Occipital lobe (tissue), 2 donors: Measurements from ENCODE around the gene THAP12. TPM values are rescaled to one million over a fixed set of nuclear protein-coding genes. Genes with fewer than 3 reads are reported as not detected.

Experiments used
- DNase-seq: peaks from one replicate; lab custom pipeline; 2025; lab: John Stamatoyannopoulos, UW
- total RNA-seq: library from RNA; depleted of rRNA; stranded (reverse); fragments of >200 nt; gene quantifications from one replicate; pipeline ENCODE4 v1.2.3, GENCODE V29; 2014

Gene THAP12
- total RNA-seq, 1 donor from 2014 or later = 83.1 TPM

DNA sequence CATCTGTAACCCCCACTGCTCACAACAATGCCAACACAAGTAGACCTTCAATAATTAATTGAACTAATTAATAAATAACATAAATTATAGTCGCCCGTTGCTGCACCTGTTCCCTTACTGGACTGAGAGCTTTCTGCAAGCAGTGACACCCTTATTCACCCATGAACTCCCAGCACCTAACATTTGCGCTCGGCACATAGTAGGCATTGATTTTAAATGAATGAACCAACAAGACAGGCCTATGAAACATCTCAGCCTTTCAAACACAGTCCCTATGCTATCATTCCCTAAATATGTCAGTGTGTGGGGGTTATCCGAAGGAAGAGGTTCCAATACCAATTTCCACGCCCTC lies 1.1 kb downstream of the THAP12 start:
- DNase-seq = no peak

GRCh38 chr11:76376746-76377558 lies 4.0 kb downstream of the THAP12 start:
- DNase-seq = no peak

- no peak for DNase-seq
These were observed 9.8 kb downstream of the THAP12 start for GRCh38 chr11:76371170-76371569.

DNA sequence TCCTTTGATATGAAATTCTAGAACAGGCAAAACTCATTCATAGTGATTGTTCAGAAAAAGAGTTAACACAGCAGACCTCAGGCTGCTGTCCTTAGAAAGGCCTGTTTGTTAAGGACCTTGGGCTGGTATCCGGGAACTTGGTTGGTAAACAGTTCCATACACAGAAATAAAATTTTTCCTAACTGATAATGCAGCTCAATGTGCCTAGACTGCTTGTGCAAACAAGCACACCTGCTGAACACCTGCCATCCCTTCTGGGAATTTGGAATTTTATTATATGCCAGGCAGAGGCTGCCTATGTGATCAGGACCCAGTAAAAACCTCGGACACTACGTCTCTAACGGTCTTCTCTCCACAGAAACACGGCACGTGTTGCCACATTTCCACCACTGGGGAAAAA lies 11.5 kb downstream of the THAP12 start:
- DNase-seq = no peak

- DNase-seq = no peak
These were observed 12.4 kb downstream of the THAP12 start for GRCh38 chr11:76368490-76368889.

DNA sequence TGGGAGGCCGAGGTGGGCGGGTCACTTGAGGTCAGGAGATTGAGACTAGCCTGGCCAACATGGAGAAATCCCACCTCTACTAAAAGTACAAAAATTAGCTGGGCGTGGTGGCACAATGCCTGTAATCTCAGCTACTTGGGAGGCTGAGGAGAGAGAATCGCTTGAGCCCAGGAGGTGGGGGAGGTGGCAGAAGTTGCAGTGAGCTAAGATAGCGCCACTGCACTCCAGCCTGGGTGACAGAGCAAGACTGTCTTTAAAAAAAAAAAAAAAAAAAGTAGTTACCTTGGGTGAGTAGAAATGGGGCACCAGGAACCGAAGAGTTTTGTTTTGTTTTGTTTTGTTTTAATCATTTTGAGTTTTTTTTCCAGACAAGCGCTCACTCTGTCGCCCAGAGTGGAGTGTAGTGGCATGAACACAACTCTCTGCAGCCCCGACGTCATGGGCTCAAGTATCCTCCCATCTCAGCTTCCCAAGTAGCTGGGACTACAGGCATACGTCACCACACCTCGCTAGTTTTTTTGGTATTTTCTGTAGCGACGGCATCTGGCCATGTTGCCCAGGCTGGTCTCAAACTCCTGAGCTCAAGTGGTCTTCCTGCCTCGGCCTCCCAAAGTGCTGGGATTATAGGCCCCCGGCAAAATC lies 15.8 kb downstream of the THAP12 start:
- DNase-seq = no peak

DNA sequence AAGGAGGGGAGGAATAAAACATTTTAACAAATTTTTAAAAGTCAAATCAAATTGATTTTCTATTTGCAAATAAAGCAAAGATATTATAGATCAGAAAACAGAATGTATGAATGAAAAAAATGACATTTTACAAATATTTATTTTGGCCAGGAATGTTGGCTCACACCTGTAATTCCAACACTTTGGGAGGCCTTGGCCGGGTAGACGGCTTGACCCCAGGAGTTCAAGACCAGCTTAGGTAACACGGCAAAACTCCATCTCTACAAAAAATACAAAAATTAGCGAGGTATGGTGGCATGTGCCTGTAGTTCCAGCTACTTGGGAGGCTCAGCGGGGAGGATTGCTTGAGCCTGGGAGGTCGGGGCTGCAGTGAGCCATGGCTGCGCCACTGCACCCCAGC lies 18.2 kb downstream of the THAP12 start:
- no peak for DNase-seq

DNA sequence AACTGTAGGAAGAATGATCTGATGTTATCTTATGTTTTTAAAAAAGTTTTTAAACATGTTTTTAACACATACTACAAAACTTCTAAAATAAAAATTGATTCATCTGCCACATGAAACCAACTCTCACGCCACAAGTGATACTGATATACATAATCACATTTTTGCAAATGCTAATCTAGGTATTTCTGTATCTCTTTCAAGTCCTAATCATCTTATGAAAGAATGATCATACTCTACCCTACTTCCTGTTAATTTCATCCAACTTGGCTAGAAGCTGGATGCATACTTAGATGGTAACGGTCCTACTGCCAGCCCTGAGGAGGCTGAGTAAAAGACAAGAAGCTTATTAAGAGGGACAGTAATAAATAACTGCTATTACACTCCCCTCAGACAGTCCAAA lies 19.2 kb downstream of the THAP12 start:
- DNase-seq = no peak

GRCh38 chr11:76361374-76361773 lies 19.6 kb downstream of the THAP12 start:
- no peak for DNase-seq

DNA sequence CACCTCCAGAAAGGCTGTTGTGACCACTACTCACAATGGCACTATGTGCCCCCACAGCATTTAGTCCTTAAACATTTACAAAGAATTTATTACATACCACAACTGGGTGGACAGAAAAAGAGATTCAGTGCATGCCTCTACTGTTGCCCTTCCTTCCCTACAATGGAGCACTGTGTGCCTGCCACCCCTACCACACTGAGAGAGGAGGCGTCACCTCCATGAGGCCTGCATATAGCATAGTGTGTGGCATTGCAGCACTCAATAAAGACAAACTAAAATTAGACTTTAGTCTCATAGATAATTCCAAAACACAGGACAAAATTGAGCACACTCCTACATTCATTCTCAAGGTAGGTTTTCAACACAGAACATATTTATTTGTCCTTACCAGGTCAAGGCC lies 25.8 kb downstream of the THAP12 start:
- DNase-seq = no peak

- DNase-seq = no peak
These were observed 32.6 kb downstream of the THAP12 start for GRCh38 chr11:76348348-76348747.

GRCh38 chr11:76347466-76347865 lies 33.5 kb downstream of the THAP12 start:
- DNase-seq = no peak

GRCh38 chr11:76339221-76339620 lies 41.7 kb downstream of the THAP12 start:
- DNase-seq = no peak

GRCh38 chr11:76337923-76338322 lies 43.0 kb downstream of the THAP12 start:
- no peak for DNase-seq

GRCh38 chr11:76337469-76337868 lies 43.5 kb downstream of the THAP12 start:
- no peak for DNase-seq

DNA sequence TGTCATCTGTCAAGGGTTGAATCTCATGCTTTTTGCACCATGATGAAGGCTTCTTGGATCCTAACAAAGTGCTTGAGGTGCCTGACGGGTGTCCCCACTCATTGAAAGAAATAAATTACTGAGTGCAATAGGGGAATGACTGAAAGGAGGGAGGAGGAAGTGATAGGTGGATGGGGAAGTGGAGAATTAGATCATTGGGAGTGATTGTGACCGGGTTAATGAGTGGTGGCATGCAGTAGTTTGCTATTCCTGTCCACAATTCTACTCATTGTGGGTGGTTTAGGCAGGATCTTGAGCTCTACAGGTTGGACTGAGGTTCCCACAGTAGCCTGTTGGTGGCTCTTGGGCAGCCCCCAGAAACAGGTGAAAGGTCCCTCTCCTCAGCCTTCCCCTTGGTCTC lies 44.3 kb downstream of the THAP12 start:
- DNase-seq = no peak

DNA sequence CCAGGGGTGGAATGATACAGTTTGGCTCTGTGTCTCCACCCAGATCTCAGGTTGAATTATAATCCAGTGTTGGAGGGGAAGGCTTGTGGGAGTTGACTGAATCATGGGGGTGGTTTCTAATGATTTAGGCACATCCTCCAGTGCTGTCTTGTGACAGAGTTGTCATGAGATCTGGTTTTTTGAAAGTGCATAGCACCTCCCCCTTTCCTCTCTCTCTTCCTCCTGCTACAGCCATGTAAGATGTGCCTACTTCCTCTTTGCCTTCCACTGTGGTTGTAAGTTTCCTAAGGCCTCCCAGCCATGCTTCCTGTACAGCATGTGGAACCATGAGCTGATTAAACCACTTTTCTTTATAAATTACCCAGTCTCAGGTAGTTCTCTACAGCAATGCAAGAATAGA lies 45.1 kb downstream of the THAP12 start:
- no peak for DNase-seq

GRCh38 chr11:76334826-76335389 lies 46.0 kb downstream of the THAP12 start:
- DNase-seq = no peak

DNA sequence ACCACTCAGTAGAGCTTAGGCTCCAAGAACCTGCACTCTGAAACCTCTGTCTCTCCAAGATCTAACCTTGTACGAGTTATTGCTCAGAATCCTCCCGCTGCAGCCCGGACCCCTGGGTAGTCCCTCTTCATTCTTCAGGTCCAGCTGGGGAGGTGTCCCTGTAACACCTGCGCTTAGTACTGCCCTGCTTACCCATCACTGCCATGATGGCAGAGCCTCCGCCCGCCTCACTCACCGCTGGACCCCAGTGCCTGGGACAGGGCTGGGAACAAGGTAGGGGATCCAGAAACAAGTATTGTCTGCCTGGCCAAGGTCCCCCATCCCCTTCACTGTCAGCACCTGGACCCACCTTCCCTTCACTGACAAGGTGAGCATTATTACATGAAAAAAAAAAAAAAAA lies 50.3 kb downstream of the THAP12 start:
- no peak for DNase-seq

DNA sequence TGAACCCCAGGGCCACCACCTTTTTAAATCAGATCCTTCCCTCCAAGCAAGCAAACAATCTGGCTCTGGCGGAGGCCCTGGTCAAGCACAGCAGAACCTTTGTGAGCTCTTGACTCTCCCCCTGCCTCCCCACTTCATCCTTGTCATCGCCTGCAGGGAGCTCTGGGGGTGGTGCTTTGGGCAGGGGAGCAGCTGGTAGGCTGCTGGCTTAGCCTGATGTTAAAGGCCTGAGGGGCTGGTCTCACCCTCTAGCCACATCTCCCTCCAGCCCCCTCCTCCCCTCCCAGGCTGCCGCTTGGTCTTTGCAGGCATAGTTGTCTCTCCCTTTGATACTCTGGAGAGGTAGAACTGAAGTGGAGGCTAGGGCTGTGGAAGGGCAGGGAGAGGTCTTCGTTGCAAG lies 50.9 kb downstream of the THAP12 start:
- DNase-seq = no peak

GRCh38 chr11:76329084-76329648 lies 51.8 kb downstream of the THAP12 start:
- no peak for DNase-seq

DNA sequence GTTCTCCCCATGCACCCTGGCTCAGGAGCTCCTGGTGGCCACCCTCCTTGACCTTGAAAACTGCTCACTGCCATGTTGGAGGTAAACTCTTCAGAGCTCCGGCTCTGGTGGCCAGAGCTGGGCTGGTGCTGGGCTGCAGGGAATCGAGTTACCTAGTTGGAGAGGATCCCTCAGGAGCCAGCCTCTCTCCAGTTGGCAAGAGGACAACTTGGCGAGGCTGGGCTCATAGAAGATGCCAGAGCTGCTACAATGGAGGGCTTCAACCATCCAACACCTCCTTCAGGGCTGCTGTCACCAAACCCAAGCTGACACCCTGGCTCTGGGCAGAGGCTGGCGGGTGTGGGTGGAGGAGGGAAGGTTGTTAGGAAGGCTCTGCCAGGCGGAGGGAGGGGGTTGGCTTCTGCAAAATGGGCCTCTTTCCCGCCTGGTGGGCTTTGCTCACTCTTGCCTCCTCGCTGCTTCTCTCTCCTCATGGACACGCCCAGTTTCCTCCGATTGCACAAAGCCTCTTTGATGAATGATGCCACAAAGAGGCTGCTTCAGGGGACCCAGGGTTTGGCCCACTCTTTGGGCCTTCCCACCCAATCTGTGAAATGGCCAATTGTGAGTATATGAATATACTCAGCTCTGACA lies 53.1 kb downstream of the THAP12 start:
- no peak for DNase-seq
